A549 (cell line): Measurements from ENCODE around the gene SRMS. TPM values are rescaled to one million over a fixed set of nuclear protein-coding genes. Genes with fewer than 3 reads are reported as not detected.

Experiments used
- ATAC-seq, 2 experiments: fragments of 200-7000 bp in 1 of 2; fragments of >200 bp in 1 of 2; cut with Nextera tagmentation in 1 of 2; cut with Tn5 transposase in 1 of 2; 3 replicates each; pipeline versions ENCODE4 v1.8.0 to v1.9.1; 2018 to 2020; ENCODE audit warnings: mild to moderate bottlenecking in 1 of 2, moderate library complexity in 1 of 2
- CTCF ChIA-PET: fragments of 300-600 bp; sonication (Branson Sonifier 250); formaldehyde crosslinking; extraction: SDS; loops from one replicate; lab custom pipeline; 2021; ENCODE audit warnings: antibody characterized with exemption, inconsistent platforms; lab: Yijun Ruan, JAX
- POLR2A ChIA-PET: fragments of 350-600 bp; formaldehyde crosslinking; extraction: SDS; loops from one replicate; lab custom pipeline; 2021; ENCODE audit warnings: antibody characterized with exemption, inconsistent platforms; lab: Yijun Ruan, JAX
- DNase-seq, 2 experiments: peaks; one replicate each; pipeline versions ENCODE4 v3.0.0 to v3.0.0-alpha.2; 2011 to 2016; ENCODE audit warnings: low read depth in 1 of 2, low spot score in 1 of 2
- FAIRE-seq: peaks from 2 replicates; lab custom pipeline; 2011; peaks lifted over from hg19 to GRCh38; lab: Jason Lieb, UNC
- H3K27ac ChIP-seq, 2 experiments: fragments of >200 bp; sonication (Bioruptor Twin); formaldehyde crosslinking; 3 replicates each; pipeline ENCODE4 v1.5.1; 2016 to 2017
- H3K4me1 ChIP-seq: fragments of >200 bp; sonication (Bioruptor Twin); formaldehyde crosslinking; 3 replicates; pipeline ENCODE4 v1.6.1; 2016
- H3K4me2 ChIP-seq: fragments of >200 bp; sonication (Bioruptor Twin); formaldehyde crosslinking; 3 replicates; pipeline ENCODE4 v1.6.1; 2016
- H3K4me3 ChIP-seq: fragments of >200 bp; sonication (Bioruptor Twin); formaldehyde crosslinking; 3 replicates; pipeline ENCODE4 v1.5.1; 2016
- H3K9me3 ChIP-seq: fragments of >200 bp; sonication (Bioruptor Twin); formaldehyde crosslinking; 3 replicates; pipeline ENCODE4 v1.6.1; 2016
- EHF ChIP-seq: fragments of 250-450 bp; sonication (Bioruptor Pico); IDR thresholded peaks from 2 replicates; pipeline ENCODE4 v1.5.0; 2020; ENCODE audit warnings: mild to moderate bottlenecking
- FOSB ChIP-seq: fragments of 250-450 bp; sonication (Bioruptor Pico); IDR thresholded peaks from 2 replicates; pipeline ENCODE4 v1.5.0; 2020; ENCODE audit warnings: mild to moderate bottlenecking, moderate library complexity
- FOSL2 ChIP-seq, 2 experiments: fragments of 450-650 bp in 1 of 2; fragments of >200 bp in 1 of 2; sonication (Bioruptor Twin) in 1 of 2; formaldehyde crosslinking; IDR thresholded peaks; 2 replicates each; pipeline versions ENCODE4 v1.5.0 to v1.6.1; 2016 to 2020; ENCODE audit warnings: mild to moderate bottlenecking in 1 of 2, moderate library complexity in 1 of 2
- HDAC2 ChIP-seq: fragments of 200-600 bp; sonication (generic); IDR thresholded peaks from 2 replicates; pipeline ENCODE4 v1.6.1; 2016
- HEYL ChIP-seq: fragments of 250-450 bp; sonication (Bioruptor Pico); IDR thresholded peaks from 2 replicates; pipeline ENCODE4 v1.8.0; 2021; ENCODE audit warnings: mild to moderate bottlenecking, moderate library complexity
- HOXA7 ChIP-seq: fragments of 250-450 bp; sonication (Bioruptor Pico); IDR thresholded peaks from 2 replicates; pipeline ENCODE4 v1.5.0; 2020; ENCODE audit warnings: mild to moderate bottlenecking, moderate library complexity
- NPAS2 ChIP-seq: fragments of 250-450 bp; sonication (Bioruptor Pico); IDR thresholded peaks from 2 replicates; pipeline ENCODE4 v1.8.0; 2022; ENCODE audit warnings: mild to moderate bottlenecking, moderate library complexity, borderline replicate concordance
- POLR2A ChIP-seq: IDR thresholded peaks from 2 replicates; pipeline ENCODE4 v1.6.1; 2012; ENCODE audit warnings: mild to moderate bottlenecking, low read length
- RAD21 ChIP-seq, 2 experiments: fragments of >200 bp in 1 of 2; sonication (Bioruptor Twin) in 1 of 2; formaldehyde crosslinking in 1 of 2; IDR thresholded peaks in 1 of 2; conservative IDR thresholded peaks in 1 of 2; 2 replicates in 1 of 2; 3 replicates in 1 of 2; pipeline ENCODE4 v1.6.1; 2012 to 2018; ENCODE audit warnings: inconsistent platforms in 1 of 2
- TP53 ChIP-seq: fragments of 250-450 bp; sonication (Bioruptor Pico); IDR thresholded peaks from 2 replicates; pipeline ENCODE4 v1.5.0; 2021; ENCODE audit warnings: mild to moderate bottlenecking, moderate library complexity
- ZFP36 ChIP-seq: fragments of 450-650 bp; IDR thresholded peaks from 2 replicates; pipeline ENCODE4 v1.6.1; 2014; ENCODE audit warnings: borderline replicate concordance; ENCODE audit not compliant: partially characterized antibody
- WGBS: methylation state at CpG from one replicate; pipeline ENCODE4 v1.1.6; 2017; ENCODE audit errors: missing lambda C conversion rate; 5-methylcytosine and 5-hydroxymethylcytosine counted together
- polyA plus RNA-seq, 4 experiments: library from polyadenylated mRNA; depleted of rRNA in 3 of 4; stranded (reverse); fragments of >200 nt; fragmentation: RNase III in 1 of 4; extraction: RNeasy Plus Mini Kit Qiagen cat#74134 plus additional on column Dnase treatment in 1 of 4; gene quantifications; 2 replicates in 3 of 4; 3 replicates in 1 of 4; pipeline ENCODE4 v1.2.3, GENCODE V29; 2011 to 2017
- TF ChIP-seq, protein P1 (sequence below): IDR thresholded peaks from 2 replicates; pipeline ENCODE4 v1.6.1; 2012
- TF ChIP-seq, protein P2 (sequence below): fragments of 200-600 bp; sonication (generic); IDR thresholded peaks from 2 replicates; pipeline ENCODE4 v1.6.1; 2016; ENCODE audit warnings: antibody characterized with exemption, mild to moderate bottlenecking, moderate library complexity
- TF ChIP-seq, protein P3 (sequence below): fragments of >200 bp; sonication (Bioruptor Twin); formaldehyde crosslinking; IDR thresholded peaks from 2 replicates; pipeline ENCODE4 v1.6.1; 2016

The SRMS gene
- polyA plus RNA-seq, 2 of the 4 experiments (the other 2 are of a cell fraction): not detected

DNA sequence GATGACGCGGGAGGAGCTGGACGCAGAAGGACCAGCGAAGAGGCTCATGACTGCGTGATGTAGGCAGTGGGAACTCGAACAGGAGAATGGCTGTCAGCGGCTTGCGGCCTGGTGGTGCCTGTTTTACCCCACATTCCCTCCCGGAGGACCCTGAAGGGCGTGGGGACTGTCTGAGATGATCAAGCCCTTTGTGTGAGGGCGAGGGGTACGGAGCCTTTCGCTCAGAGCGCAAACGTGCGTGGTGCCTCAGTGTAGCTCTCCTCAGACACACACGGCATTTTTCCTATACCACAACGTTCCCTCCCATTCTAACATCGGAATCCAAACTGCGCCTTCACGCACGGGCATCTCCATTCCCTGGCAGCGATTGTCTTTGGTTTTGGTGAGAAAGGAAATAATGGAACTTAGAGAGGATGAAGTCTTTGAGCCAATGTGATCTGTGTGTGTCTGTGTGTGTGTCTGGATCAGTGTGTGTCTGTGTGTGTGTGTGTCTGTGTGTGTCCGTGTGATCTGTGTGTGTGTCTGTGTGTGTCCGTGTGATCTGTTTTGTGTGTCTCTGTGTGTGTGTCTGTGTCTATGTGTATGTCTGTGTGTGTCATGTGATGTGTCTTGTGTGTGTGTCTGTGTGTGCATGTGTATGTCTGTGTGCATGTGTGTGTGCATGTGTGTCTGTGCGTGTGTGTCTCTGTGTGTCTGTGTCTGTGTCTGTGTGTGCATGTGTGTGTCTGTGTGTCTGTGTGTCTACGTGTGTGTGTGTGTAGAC lies 15.7 kb downstream of the SRMS start:
- FAIRE-seq: no peak
- CTCF ChIA-PET: interaction anchor here (1.8 to 3.1 kb wide), 2 partner anchors 11 to 36 kb away, joined by 7 read pairs; partner anchors contain the start of gene PPDPF

DNA sequence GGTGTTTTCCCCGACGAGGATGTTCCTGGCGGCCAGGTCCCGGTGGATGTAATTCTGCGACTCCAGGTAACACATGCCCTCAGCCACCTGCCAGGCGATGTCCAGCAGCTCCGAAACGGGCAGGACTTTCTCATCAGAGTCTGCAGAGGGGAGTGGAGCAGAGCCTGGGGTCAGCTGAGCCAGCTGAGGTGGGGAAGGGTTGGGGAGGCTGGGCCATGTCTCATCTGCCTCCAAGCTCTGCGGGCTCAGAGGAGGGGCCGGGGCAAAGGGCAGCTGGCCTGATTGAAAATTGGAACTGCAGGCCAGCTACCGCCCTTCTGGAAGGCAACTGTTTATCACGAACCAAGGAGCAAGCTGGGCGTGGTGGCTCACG lies 16.8 kb downstream of the SRMS start:
- DNase-seq (no peak), FAIRE-seq (no peak), ATAC-seq (no peak)
- no peak overlapping the region for H3K4me2 ChIP-seq
- no peak overlapping the region for H3K4me3 ChIP-seq
- WGBS: 86% methylated on average over 14 of the region's 14 CpGs
- ChIA-PET POLR2A (interaction anchor here (2.9 kb wide), 1 partner anchor 10 kb away, joined by 15 read pairs; the partner anchor contains the start of gene PPDPF), CTCF (interaction anchor here (0.6 to 4.1 kb wide), 5 partner anchors 7 to 443 kb away, joined by 3 to 18 read pairs (median 7); partner anchors contain the start of genes PPDPF and PTK6)
- H3K27ac ChIP-seq: no peak overlapping the region
- TF ChIP-seq, protein P1, sequence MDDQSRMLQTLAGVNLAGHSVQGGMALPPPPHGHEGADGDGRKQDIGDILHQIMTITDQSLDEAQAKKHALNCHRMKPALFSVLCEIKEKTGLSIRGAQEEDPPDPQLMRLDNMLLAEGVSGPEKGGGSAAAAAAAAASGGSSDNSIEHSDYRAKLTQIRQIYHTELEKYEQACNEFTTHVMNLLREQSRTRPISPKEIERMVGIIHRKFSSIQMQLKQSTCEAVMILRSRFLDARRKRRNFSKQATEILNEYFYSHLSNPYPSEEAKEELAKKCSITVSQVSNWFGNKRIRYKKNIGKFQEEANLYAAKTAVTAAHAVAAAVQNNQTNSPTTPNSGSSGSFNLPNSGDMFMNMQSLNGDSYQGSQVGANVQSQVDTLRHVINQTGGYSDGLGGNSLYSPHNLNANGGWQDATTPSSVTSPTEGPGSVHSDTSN: no peak
- TF ChIP-seq HOXA7 (CRISPR knock-in tag): no peak
- TF ChIP-seq FOSB (CRISPR knock-in tag): no peak
- TF ChIP-seq TP53 (CRISPR knock-in tag): no peak
- TF ChIP-seq, protein P2, sequence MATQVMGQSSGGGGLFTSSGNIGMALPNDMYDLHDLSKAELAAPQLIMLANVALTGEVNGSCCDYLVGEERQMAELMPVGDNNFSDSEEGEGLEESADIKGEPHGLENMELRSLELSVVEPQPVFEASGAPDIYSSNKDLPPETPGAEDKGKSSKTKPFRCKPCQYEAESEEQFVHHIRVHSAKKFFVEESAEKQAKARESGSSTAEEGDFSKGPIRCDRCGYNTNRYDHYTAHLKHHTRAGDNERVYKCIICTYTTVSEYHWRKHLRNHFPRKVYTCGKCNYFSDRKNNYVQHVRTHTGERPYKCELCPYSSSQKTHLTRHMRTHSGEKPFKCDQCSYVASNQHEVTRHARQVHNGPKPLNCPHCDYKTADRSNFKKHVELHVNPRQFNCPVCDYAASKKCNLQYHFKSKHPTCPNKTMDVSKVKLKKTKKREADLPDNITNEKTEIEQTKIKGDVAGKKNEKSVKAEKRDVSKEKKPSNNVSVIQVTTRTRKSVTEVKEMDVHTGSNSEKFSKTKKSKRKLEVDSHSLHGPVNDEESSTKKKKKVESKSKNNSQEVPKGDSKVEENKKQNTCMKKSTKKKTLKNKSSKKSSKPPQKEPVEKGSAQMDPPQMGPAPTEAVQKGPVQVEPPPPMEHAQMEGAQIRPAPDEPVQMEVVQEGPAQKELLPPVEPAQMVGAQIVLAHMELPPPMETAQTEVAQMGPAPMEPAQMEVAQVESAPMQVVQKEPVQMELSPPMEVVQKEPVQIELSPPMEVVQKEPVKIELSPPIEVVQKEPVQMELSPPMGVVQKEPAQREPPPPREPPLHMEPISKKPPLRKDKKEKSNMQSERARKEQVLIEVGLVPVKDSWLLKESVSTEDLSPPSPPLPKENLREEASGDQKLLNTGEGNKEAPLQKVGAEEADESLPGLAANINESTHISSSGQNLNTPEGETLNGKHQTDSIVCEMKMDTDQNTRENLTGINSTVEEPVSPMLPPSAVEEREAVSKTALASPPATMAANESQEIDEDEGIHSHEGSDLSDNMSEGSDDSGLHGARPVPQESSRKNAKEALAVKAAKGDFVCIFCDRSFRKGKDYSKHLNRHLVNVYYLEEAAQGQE: no peak
- TF ChIP-seq RAD21 (conservative IDR thresholded peaks at IDR 0.05 in 1 of 2, IDR thresholded peaks at IDR 0.05 in 1 of 2): no peak
- TF ChIP-seq EHF (CRISPR knock-in tag): no peak
- TF ChIP-seq POLR2A: no peak
- TF ChIP-seq NPAS2 (CRISPR knock-in tag): no peak
- TF ChIP-seq FOSL2 (IDR thresholded peaks at IDR 0.05): no peak
- no peak for TF ChIP-seq FOSL2 (CRISPR knock-in tag; IDR thresholded peaks at IDR 0.05)
- TF ChIP-seq HEYL: no peak
- H3K4me1 ChIP-seq: no peaks in the 10 kb centered on the region
- H3K9me3 ChIP-seq: no peaks in the 10 kb centered on the region

More for the DNA sequence above, 15.7 kb downstream of the SRMS start:
- POLR2A ChIA-PET: interaction anchor here (2.9 kb wide), 1 partner anchor 12 kb away, joined by 15 read pairs; the partner anchor contains the start of gene PPDPF
- WGBS: 83% methylated on average over 27 of the region's 27 CpGs
- TF ChIP-seq, protein P3, sequence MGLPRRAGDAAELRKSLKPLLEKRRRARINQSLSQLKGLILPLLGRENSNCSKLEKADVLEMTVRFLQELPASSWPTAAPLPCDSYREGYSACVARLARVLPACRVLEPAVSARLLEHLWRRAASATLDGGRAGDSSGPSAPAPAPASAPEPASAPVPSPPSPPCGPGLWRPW: no peak
- TF ChIP-seq POLR2A (0 out of 2 replicates have a peak, but pooled peaks have one; percentile 11), ZFP36 (no peak), HDAC2 (no peak)
- no peaks in the 10 kb centered on the region for H3K9me3 ChIP-seq
- no peak for ATAC-seq
- H3K4me3 ChIP-seq: no peak overlapping the region
- H3K4me1 ChIP-seq: peaks cover 8% of the 10 kb centered on the region
- DNase-seq: no peak
- no peak overlapping the region for H3K4me2 ChIP-seq
- no peak overlapping the region for H3K27ac ChIP-seq
